ENCODE results near the gene RPTOR.

The RPTOR gene

GRCh38 chr17:80992077-80992947 is 447.7 kb downstream of the RPTOR start:
- Histone ChIP-seq H3K27ac (ENCODE audit: low read depth, low read length) (no peak overlapping the region), H3K27me3 (ENCODE audit: control insufficient read depth in 5 of 5, insufficient read depth in 4 of 5, low read length in 5 of 5) (peaks cover 0 to 2% (median 0%) of the 10 kb centered on the region in 5 donors), H3K4me1 (ENCODE audit: control insufficient read depth in 5 of 5, insufficient read depth in 5 of 5, low read length in 5 of 5) (peaks cover 3 to 53% (median 48%) of the 10 kb centered on the region in 5 donors), H3K9ac (ENCODE audit: low read length in 5 of 5) (peak overlapping the region in 4 of 5 donors; percentile 78 to 98 (median 92)), H3K9me3 (ENCODE audit: control insufficient read depth in 5 of 5, low read length in 5 of 5) (no peaks in the 10 kb centered on the region), H3K36me3 (ENCODE audit: control insufficient read depth in 5 of 5, insufficient read depth in 5 of 5, low read length in 5 of 5) (peaks cover 0 to 25% (median 24%) of the 10 kb centered on the region in 5 donors), H3K4me3 (ENCODE audit: low read depth in 1 of 5, low read length in 5 of 5) (peak overlapping the region in 4 of 5 donors; percentile 71 to 82 (median 80))

DNA sequence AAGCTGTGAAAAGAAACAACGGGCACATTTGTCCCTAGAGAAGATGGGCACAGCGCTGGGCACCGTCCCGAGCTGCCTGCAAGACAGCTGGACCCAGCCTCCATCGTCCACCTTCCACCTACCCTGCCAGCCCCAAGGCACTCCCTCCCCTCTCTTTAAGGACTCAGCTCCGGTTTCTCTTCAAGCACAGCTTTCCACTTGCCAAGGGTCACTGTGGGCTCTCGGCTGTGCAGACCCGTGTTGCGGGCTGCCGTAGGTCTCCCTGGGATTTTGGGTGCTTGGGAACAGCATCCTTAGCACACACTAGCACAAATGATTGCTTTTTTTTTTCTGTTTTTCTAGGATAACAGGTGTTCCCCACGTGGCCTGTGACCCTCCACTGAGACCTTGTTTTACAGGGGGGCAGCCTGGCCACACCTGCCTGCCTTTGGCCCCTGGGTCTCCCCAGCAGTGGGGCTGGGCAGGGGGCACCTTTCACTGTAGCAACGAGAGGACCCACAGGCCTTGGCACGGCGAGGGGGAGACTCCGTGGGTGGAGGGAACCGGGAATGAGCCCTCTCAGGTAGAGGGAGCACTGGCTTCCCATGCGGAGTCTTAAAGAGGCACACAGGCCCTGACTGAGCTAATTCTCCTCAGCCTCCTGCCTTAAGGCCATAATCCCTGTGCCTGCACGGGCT is 448.4 kb downstream of the RPTOR start:
- Histone ChIP-seq H3K4me1 (ENCODE audit: control insufficient read depth in 5 of 5, insufficient read depth in 5 of 5, low read length in 5 of 5) (peaks cover 3 to 46% (median 42%) of the 10 kb centered on the region in 5 donors), H3K9ac (ENCODE audit: low read length in 5 of 5) (peak overlapping the region in 4 of 5 donors; percentile 78 to 98 (median 92)), H3K4me3 (ENCODE audit: low read depth in 1 of 5, low read length in 5 of 5) (peak overlapping the region; percentile 40 to 82 (median 80)), H3K27me3 (ENCODE audit: control insufficient read depth in 5 of 5, insufficient read depth in 4 of 5, low read length in 5 of 5) (no peaks in the 10 kb centered on the region), H3K9me3 (ENCODE audit: control insufficient read depth in 5 of 5, low read length in 5 of 5) (no peaks in the 10 kb centered on the region), H3K36me3 (ENCODE audit: control insufficient read depth in 5 of 5, insufficient read depth in 5 of 5, low read length in 5 of 5) (peaks cover 0 to 33% (median 32%) of the 10 kb centered on the region in 5 donors), H3K27ac (ENCODE audit: low read depth, low read length) (no peak overlapping the region)

GRCh38 chr17:80995131-80995530 is 450.5 kb downstream of the RPTOR start:
- peaks cover 3 to 31% (median 30%) of the 10 kb centered on the region in 5 donors for H3K4me1 ChIP-seq (ENCODE audit: control insufficient read depth in 5 of 5, insufficient read depth in 5 of 5, low read length in 5 of 5)
- no peaks in the 10 kb centered on the region for H3K9me3 ChIP-seq (ENCODE audit: control insufficient read depth in 5 of 5, low read length in 5 of 5)
- peaks cover 0 to 53% (median 50%) of the 10 kb centered on the region in 5 donors for H3K36me3 ChIP-seq (ENCODE audit: control insufficient read depth in 5 of 5, insufficient read depth in 5 of 5, low read length in 5 of 5)
- H3K27ac ChIP-seq (ENCODE audit: low read depth, low read length) = no peak overlapping the region
- no peak overlapping the region for H3K4me3 ChIP-seq (ENCODE audit: low read depth in 1 of 5, low read length in 5 of 5)
- no peak overlapping the region for H3K9ac ChIP-seq (ENCODE audit: low read length in 5 of 5)
- no peaks in the 10 kb centered on the region for H3K27me3 ChIP-seq (ENCODE audit: control insufficient read depth in 5 of 5, insufficient read depth in 4 of 5, low read length in 5 of 5)

DNA sequence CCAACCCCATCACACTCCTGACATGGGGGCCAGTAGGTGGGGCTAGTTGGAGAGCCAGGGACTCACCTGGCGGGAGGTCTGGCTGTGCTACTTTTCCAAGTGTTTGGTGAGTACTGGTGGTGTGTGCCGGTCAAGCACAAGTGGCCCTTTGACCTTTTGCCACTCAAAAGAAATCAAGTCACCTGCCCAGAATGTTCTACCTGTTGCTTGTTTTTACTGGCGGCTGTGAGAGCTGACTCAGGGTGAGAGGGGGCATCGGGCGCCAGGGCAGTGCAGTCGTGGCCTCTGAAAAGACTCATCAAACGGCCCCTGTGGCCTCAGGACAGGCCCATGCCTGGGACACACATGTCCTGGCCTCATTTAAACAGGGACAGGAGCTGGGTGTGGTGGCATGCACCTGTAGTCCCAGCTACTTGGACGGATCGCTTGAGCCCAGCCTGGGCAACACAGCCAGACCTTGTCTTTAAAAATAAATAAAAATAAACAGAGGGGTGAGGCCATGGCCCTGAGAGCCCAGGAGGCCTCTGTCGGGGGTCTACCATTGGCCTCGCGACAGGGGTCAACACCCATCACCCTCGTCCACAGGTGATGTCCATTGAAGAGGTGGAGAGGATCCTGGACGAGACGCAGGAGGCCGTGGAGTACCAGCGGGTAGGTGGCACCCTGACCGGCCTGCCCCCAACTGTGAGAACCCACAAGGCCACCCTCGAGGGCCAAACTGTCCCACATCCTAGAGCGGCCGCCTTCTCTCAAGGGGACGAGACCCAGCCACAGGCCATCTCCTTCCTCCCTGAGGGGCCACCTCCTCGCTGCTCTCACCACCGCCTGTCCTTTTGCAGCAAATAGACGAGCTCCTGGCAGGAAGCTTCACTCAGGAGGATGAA is 452.0 kb downstream of the RPTOR start:
- H3K27ac ChIP-seq (ENCODE audit: low read depth, low read length) = no peak overlapping the region
- no peak overlapping the region for H3K9ac ChIP-seq (ENCODE audit: low read length in 5 of 5)
- peaks cover 0 to 5% (median 0%) of the 10 kb centered on the region in 5 donors for H3K27me3 ChIP-seq (ENCODE audit: control insufficient read depth in 5 of 5, insufficient read depth in 4 of 5, low read length in 5 of 5)
- peaks cover 0 to 55% (median 54%) of the 10 kb centered on the region in 5 donors for H3K36me3 ChIP-seq (ENCODE audit: control insufficient read depth in 5 of 5, insufficient read depth in 5 of 5, low read length in 5 of 5)
- peaks cover 3 to 33% (median 19%) of the 10 kb centered on the region in 5 donors for H3K4me1 ChIP-seq (ENCODE audit: control insufficient read depth in 5 of 5, insufficient read depth in 5 of 5, low read length in 5 of 5)
- no peak overlapping the region for H3K4me3 ChIP-seq (ENCODE audit: low read depth in 1 of 5, low read length in 5 of 5)
- H3K9me3 ChIP-seq (ENCODE audit: control insufficient read depth in 5 of 5, low read length in 5 of 5) = no peaks in the 10 kb centered on the region

- Histone ChIP-seq H3K4me1 (ENCODE audit: control insufficient read depth in 5 of 5, insufficient read depth in 5 of 5, low read length in 5 of 5) (peaks cover 6 to 35% (median 22%) of the 10 kb centered on the region in 5 donors), H3K36me3 (ENCODE audit: control insufficient read depth in 5 of 5, insufficient read depth in 5 of 5, low read length in 5 of 5) (peaks cover 0 to 55% (median 54%) of the 10 kb centered on the region in 5 donors), H3K9me3 (ENCODE audit: control insufficient read depth in 5 of 5, low read length in 5 of 5) (no peaks in the 10 kb centered on the region), H3K27me3 (ENCODE audit: control insufficient read depth in 5 of 5, insufficient read depth in 4 of 5, low read length in 5 of 5) (peaks cover 0 to 7% (median 0%) of the 10 kb centered on the region in 5 donors), H3K4me3 (ENCODE audit: low read depth in 1 of 5, low read length in 5 of 5) (no peak overlapping the region), H3K27ac (ENCODE audit: low read depth, low read length) (no peak overlapping the region), H3K9ac (ENCODE audit: low read length in 5 of 5) (no peak overlapping the region)
These were observed 452.9 kb downstream of the RPTOR start for GRCh38 chr17:80997424-80998117.

DNA sequence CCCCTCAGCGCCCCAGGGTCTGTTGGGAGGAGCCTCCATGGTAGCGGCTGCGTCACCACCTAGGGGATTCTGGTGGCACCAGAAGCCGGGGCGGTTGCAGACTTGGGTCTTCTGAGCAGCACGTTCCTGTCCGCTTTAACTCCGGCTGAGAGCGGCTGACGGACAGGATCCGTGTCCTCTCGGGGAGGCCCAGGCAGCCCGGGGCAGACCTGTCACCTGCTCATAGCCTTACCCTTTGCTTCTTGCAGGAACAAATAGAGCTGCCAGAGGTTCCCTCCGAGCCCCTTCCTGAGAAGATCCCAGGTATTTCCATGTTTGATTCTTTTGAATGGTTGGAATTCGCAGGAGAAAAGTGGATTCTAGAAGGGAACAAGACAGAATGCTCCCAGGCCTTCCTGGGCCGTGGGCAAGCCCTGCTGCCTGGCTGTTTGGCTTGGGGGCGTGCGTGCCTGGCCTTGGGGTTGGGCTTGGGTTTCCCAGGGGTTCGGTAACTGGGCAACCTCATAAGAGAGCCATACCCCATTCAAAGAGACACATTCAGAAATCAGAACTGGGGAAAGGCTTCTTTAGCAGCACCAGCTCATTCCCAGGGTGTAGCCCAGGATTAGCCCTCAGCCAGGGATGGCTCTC is 453.6 kb downstream of the RPTOR start:
- no peak overlapping the region for H3K27ac ChIP-seq (ENCODE audit: low read depth, low read length)
- H3K36me3 ChIP-seq (ENCODE audit: control insufficient read depth in 5 of 5, insufficient read depth in 5 of 5, low read length in 5 of 5) = peaks cover 0 to 55% (median 54%) of the 10 kb centered on the region in 5 donors
- peaks cover 2 to 30% (median 16%) of the 10 kb centered on the region in 5 donors for H3K4me1 ChIP-seq (ENCODE audit: control insufficient read depth in 5 of 5, insufficient read depth in 5 of 5, low read length in 5 of 5)
- H3K27me3 ChIP-seq (ENCODE audit: control insufficient read depth in 5 of 5, insufficient read depth in 4 of 5, low read length in 5 of 5) = peaks cover 0 to 11% (median 0%) of the 10 kb centered on the region in 5 donors
- H3K4me3 ChIP-seq (ENCODE audit: low read depth in 1 of 5, low read length in 5 of 5) = no peak overlapping the region
- H3K9me3 ChIP-seq (ENCODE audit: control insufficient read depth in 5 of 5, low read length in 5 of 5) = no peaks in the 10 kb centered on the region
- H3K9ac ChIP-seq (ENCODE audit: low read length in 5 of 5) = no peak overlapping the region

- Histone ChIP-seq H3K9ac (ENCODE audit: low read length in 5 of 5) (no peak overlapping the region), H3K4me1 (ENCODE audit: control insufficient read depth in 5 of 5, insufficient read depth in 5 of 5, low read length in 5 of 5) (peaks cover 2 to 28% (median 15%) of the 10 kb centered on the region in 5 donors), H3K36me3 (ENCODE audit: control insufficient read depth in 5 of 5, insufficient read depth in 5 of 5, low read length in 5 of 5) (peaks cover 0 to 55% (median 54%) of the 10 kb centered on the region in 5 donors), H3K4me3 (ENCODE audit: low read depth in 1 of 5, low read length in 5 of 5) (no peak overlapping the region), H3K27me3 (ENCODE audit: control insufficient read depth in 5 of 5, insufficient read depth in 4 of 5, low read length in 5 of 5) (peaks cover 0 to 18% (median 3%) of the 10 kb centered on the region in 5 donors), H3K27ac (ENCODE audit: low read depth, low read length) (no peak overlapping the region), H3K9me3 (ENCODE audit: control insufficient read depth in 5 of 5, low read length in 5 of 5) (no peaks in the 10 kb centered on the region)
These were observed 454.3 kb downstream of the RPTOR start for GRCh38 chr17:80998748-80999535.

GRCh38 chr17:80999536-81000333 is 455.1 kb downstream of the RPTOR start:
- H3K4me3 ChIP-seq (ENCODE audit: low read depth in 1 of 5, low read length in 5 of 5) = no peak overlapping the region

More at GRCh38 chr17:80999536-81000333, 455.1 kb downstream of the RPTOR start:
- Histone ChIP-seq H3K9ac (ENCODE audit: low read length in 5 of 5) (no peak overlapping the region), H3K9me3 (ENCODE audit: control insufficient read depth in 5 of 5, low read length in 5 of 5) (no peaks in the 10 kb centered on the region), H3K27ac (ENCODE audit: low read depth, low read length) (no peak overlapping the region), H3K27me3 (ENCODE audit: control insufficient read depth in 5 of 5, insufficient read depth in 4 of 5, low read length in 5 of 5) (peaks cover 4 to 22% (median 8%) of the 10 kb centered on the region in 5 donors), H3K36me3 (ENCODE audit: control insufficient read depth in 5 of 5, insufficient read depth in 5 of 5, low read length in 5 of 5) (peaks cover 0 to 55% (median 54%) of the 10 kb centered on the region in 5 donors), H3K4me1 (ENCODE audit: control insufficient read depth in 5 of 5, insufficient read depth in 5 of 5, low read length in 5 of 5) (peaks cover 2 to 27% (median 17%) of the 10 kb centered on the region in 5 donors)

All from subcutaneous abdominal adipose tissue (tissue), 5 donors.